H1 (cell line): ENCODE data around the gene GPX6. TPM values are rescaled to one million over a fixed set of nuclear protein-coding genes. Genes with fewer than 3 reads are reported as not detected.

ENCODE experiments used
- ASH2L ChIP-seq: fragments of 200-600, 300-600 bp; sonication (generic); IDR thresholded peaks from one replicate; pipeline ENCODE4 v1.7.1; 2017; ENCODE audit warnings: low read length
- BACH1 ChIP-seq: IDR thresholded peaks from 2 replicates; pipeline ENCODE4 v1.6.1; 2012; ENCODE audit warnings: low read length, improper control_type of control experiment
- CBX5 ChIP-seq: fragments of 300-800, 300-1000 bp; sonication (generic); IDR thresholded peaks from 2 replicates; pipeline ENCODE4 v1.7.1; 2016; ENCODE audit warnings: antibody characterized with exemption, low read length, low read depth
- CBX8 ChIP-seq: fragments of 300-800, 300-1000 bp; sonication (generic); IDR thresholded peaks from 2 replicates; pipeline ENCODE4 v1.7.1; 2016; ENCODE audit warnings: low read depth, low read length, borderline replicate concordance
- CEBPB ChIP-seq: IDR thresholded peaks from 2 replicates; pipeline ENCODE4 v1.6.1; 2012; ENCODE audit warnings: low read depth, low read length
- CHD2 ChIP-seq: IDR thresholded peaks from 2 replicates; pipeline ENCODE4 v1.6.1; 2012; ENCODE audit warnings: low read length, improper control_type of control experiment
- CTBP2 ChIP-seq: IDR thresholded peaks from 2 replicates; pipeline ENCODE4 v1.7.0; 2011; ENCODE audit warnings: borderline replicate concordance, mild to moderate bottlenecking, moderate library complexity, mixed read lengths, low read length; ENCODE audit not compliant: insufficient read depth, insufficient read length
- FOSL1 ChIP-seq: IDR thresholded peaks from 2 replicates; pipeline ENCODE4 v1.6.1; 2011; ENCODE audit warnings: mild to moderate bottlenecking, low read depth, low read length, moderate library complexity; ENCODE audit not compliant: insufficient read depth
- HDAC2 ChIP-seq, 2 experiments: fragments of 300-600 bp in 1 of 2; sonication (generic) in 1 of 2; IDR thresholded peaks; 2 replicates each; pipeline ENCODE4 v1.6.1; 2011 to 2012; ENCODE audit warnings: low read depth in 2 of 2, low read length in 2 of 2, mild to moderate bottlenecking in 2 of 2, moderate library complexity in 2 of 2, borderline replicate concordance in 1 of 2, inconsistent platforms in 1 of 2
- KDM5A ChIP-seq: fragments of 200-600 bp; IDR thresholded peaks from 2 replicates; pipeline ENCODE4 v1.7.1; 2012; ENCODE audit warnings: mild to moderate bottlenecking, low read length, inconsistent platforms, mixed read lengths
- MAFK ChIP-seq: IDR thresholded peaks from 2 replicates; pipeline ENCODE4 v1.6.1; 2012; ENCODE audit warnings: low read depth, mild to moderate bottlenecking, improper control_type of control experiment, low read length
- RAD21 ChIP-seq, 2 experiments: IDR thresholded peaks in 1 of 2; conservative IDR thresholded peaks in 1 of 2; 2 replicates each; pipeline ENCODE4 v1.6.1; 2011; ENCODE audit warnings: low read depth in 2 of 2, low read length in 2 of 2, improper control_type of control experiment in 1 of 2, inconsistent platforms in 1 of 2, mild to moderate bottlenecking in 1 of 2, moderate library complexity in 1 of 2
- RFX5 ChIP-seq: IDR thresholded peaks from 2 replicates; pipeline ENCODE4 v1.6.1; 2011; ENCODE audit warnings: low read depth, low read length, improper control_type of control experiment, borderline replicate concordance
- RNF2 ChIP-seq: fragments of 200-900, 300-1000 bp; sonication (generic); IDR thresholded peaks from 2 replicates; pipeline ENCODE4 v1.7.1; 2016; ENCODE audit warnings: borderline replicate concordance, low read depth, mild to moderate bottlenecking, antibody characterized with exemption, low read length; ENCODE audit not compliant: poor library complexity, severe bottlenecking; ENCODE audit errors: missing control alignments
- SAP30 ChIP-seq: fragments of 300-600 bp; sonication (generic); IDR thresholded peaks from 2 replicates; pipeline ENCODE4 v1.7.1; 2012; ENCODE audit warnings: low read length, moderate library complexity, mild to moderate bottlenecking, inconsistent platforms; ENCODE audit not compliant: insufficient read depth, insufficient replicate concordance
- SIRT6 ChIP-seq: IDR thresholded peaks from one replicate; pipeline ENCODE4 v1.7.1; 2012; ENCODE audit warnings: low read length, inconsistent platforms
- SP1 ChIP-seq: IDR thresholded peaks from 2 replicates; pipeline ENCODE4 v1.6.1; 2011; ENCODE audit warnings: low read depth, low read length
- TAF1 ChIP-seq: IDR thresholded peaks from 2 replicates; pipeline ENCODE4 v1.6.1; 2011; ENCODE audit warnings: mild to moderate bottlenecking, low read depth, low read length
- TAF7 ChIP-seq: optimal IDR thresholded peaks from 2 replicates; pipeline ENCODE3; 2011; ENCODE audit warnings: low read depth, mild to moderate bottlenecking, inconsistent platforms, low read length, moderate library complexity, borderline replicate concordance
- polyA plus RNA-seq, 7 experiments: library from polyadenylated mRNA; depleted of rRNA in 3 of 7; stranded (reverse) in 5 of 7; unstranded in 2 of 7; fragments of >200 nt in 5 of 7; fragments of 200-250 nt in 2 of 7; gene quantifications; 1 replicate in 5 of 7; 2 replicates in 1 of 7; 4 replicates in 1 of 7; pipeline versions ENCODE4 v1.2.1 to v1.2.3, GENCODE V29; 2011 to 2013; ENCODE audit warnings: missing spikeins in 2 of 7, mixed read lengths in 2 of 7
- total RNA-seq: library from RNA; stranded (reverse); fragmentation: NEBNext Ultra II Directional; extraction: Animal tissue kit (Norgen Biotek cat#: 25700); gene quantifications from 2 replicates; pipeline ENCODE4 v1.2.1, GENCODE V29; 2021
- TF ChIP-seq, protein P1 (sequence below): IDR thresholded peaks from 2 replicates; pipeline ENCODE4 v1.6.1; 2011; ENCODE audit warnings: low read depth, mild to moderate bottlenecking, low read length; ENCODE audit not compliant: insufficient read depth
- TF ChIP-seq, protein P2 (sequence below): IDR thresholded peaks from 2 replicates; pipeline ENCODE4 v1.6.1; 2012; ENCODE audit warnings: low read length, inconsistent platforms

GPX6 gene
- total and polyA plus RNA-seq, 2 of the 8 experiments (the other 6 are each of a cell fraction or from before 2014, with no cell fraction given) = not detected

DNA sequence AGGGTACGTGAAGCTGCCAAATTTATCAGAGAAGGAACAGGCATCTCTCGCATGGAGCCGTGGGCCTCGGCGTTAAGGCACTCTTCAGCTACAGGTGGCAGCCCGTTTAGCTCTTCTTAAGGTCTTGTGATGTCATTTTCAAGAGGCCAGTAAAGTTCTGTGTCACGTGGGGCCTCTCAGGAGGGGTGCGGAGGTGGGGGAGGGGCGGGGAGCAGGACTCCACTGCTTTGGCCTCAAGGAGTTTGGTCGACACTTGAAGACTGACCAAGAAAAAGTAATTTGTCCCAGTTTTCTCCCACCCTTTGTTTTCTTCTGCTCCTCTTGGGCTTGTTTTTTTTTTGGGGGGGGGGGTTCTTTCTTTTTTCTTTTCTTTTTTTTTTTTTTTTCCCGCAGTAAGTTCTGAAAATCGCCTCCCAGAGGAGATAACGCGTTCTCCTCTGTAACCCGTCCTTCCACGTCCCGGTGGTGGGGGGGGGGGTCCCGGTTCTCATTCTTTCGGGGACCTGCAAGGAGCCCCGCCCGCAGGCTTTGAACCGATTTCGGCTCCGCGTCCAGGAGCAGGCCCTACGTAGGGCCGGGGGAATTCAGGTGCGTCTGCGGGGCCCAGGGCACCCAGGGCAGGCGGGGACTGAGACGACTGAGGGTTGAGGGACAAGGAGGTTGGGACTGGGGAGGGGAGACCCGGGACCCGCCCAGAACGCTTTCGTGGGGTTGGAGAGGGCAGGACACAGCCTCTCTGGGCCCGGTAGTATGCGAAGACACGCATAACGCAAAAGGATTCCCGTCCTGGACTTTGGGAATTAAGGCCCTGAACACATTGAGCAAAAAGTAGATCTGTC is 26.0 kb downstream of the GPX6 start (continued):
- no peak for TF ChIP-seq CTBP2
- no peak for TF ChIP-seq KDM5A
- no peak for TF ChIP-seq MAFK
- TF ChIP-seq CHD2 = no peak
- no peak for TF ChIP-seq CBX5
- TF ChIP-seq HDAC2 (IDR thresholded peaks at IDR 0.05; ENCODE audit: borderline replicate concordance in 1 of 2, low read depth in 2 of 2, low read length in 2 of 2) = no peak; a peak in 1 of 4 replicates
- no peak for TF ChIP-seq FOSL1
- TF ChIP-seq TAF7 = no peak
- TF ChIP-seq SP1 = no peak
- TF ChIP-seq SAP30 = no peak
- peak; percentile 71 for TF ChIP-seq TAF1
- TF ChIP-seq, protein P1, sequence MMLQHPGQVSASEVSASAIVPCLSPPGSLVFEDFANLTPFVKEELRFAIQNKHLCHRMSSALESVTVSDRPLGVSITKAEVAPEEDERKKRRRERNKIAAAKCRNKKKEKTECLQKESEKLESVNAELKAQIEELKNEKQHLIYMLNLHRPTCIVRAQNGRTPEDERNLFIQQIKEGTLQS = peak; percentile 79
- no peak for TF ChIP-seq RAD21 (IDR thresholded peaks at IDR 0.05 in 1 of 2, conservative IDR thresholded peaks at IDR 0.05 in 1 of 2; ENCODE audit: low read depth in 2 of 2, low read length in 2 of 2)
- no peak for TF ChIP-seq SIRT6
- TF ChIP-seq RFX5 = no peak
- no peak for TF ChIP-seq BACH1
- no peak for TF ChIP-seq RNF2
- TF ChIP-seq, protein P2, sequence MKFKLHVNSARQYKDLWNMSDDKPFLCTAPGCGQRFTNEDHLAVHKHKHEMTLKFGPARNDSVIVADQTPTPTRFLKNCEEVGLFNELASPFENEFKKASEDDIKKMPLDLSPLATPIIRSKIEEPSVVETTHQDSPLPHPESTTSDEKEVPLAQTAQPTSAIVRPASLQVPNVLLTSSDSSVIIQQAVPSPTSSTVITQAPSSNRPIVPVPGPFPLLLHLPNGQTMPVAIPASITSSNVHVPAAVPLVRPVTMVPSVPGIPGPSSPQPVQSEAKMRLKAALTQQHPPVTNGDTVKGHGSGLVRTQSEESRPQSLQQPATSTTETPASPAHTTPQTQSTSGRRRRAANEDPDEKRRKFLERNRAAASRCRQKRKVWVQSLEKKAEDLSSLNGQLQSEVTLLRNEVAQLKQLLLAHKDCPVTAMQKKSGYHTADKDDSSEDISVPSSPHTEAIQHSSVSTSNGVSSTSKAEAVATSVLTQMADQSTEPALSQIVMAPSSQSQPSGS = no peak; the same call in 1 of the 2 replicates
- TF ChIP-seq CEBPB = no peak
- peak; percentile 76 for TF ChIP-seq ASH2L
- no peak for TF ChIP-seq CBX8
